ENCODE measurements around the gene ATG9A. TPM values are rescaled to one million over a fixed set of nuclear protein-coding genes. Genes with fewer than 3 reads are reported as not detected.

The ATG9A gene
- total and polyA plus RNA-seq, 7 experiments from 2014 or later: 14.0 to 66.0 (median 53.5) TPM

Other genes with a start within 250 kb of the ATG9A start
- not detected for gene FEV, start 244.5 kb downstream of the ATG9A start, total RNA-seq
- not detected for gene FEV, start 244.5 kb downstream of the ATG9A start, polyA plus RNA-seq
- not detected for gene CRYBA2, start 236.2 kb downstream of the ATG9A start, total RNA-seq
- not detected for gene CRYBA2, start 236.2 kb downstream of the ATG9A start, polyA plus RNA-seq
- gene CFAP65, start 188.1 kb downstream of the ATG9A start, total RNA-seq: not detected
- gene CFAP65, start 188.1 kb downstream of the ATG9A start, polyA plus RNA-seq: not detected
- gene IHH, start 168.7 kb downstream of the ATG9A start, total RNA-seq: under 1 TPM in 2 of 5 experiments, not detected in 3; 0.17 to 0.24 TPM
- gene IHH, start 168.7 kb downstream of the ATG9A start, polyA plus RNA-seq: not detected
- gene NHEJ1, start 68.8 kb downstream of the ATG9A start, total RNA-seq: 10 to 100 TPM; 11.4 to 24.0 (median 17.9) TPM
- 10 to 100 TPM; 24.5 to 32.7 TPM for gene NHEJ1, start 68.8 kb downstream of the ATG9A start, polyA plus RNA-seq
- gene SLC23A3, start 59.6 kb downstream of the ATG9A start, total RNA-seq: 1 to 10 TPM in 4 of 5 experiments, under 1 TPM in 1; 0.69 to 8.6 (median 3.0) TPM
- under 1 TPM in 1 of 2 donors, not detected in 1; 0.08 TPM for gene SLC23A3, start 59.6 kb downstream of the ATG9A start, polyA plus RNA-seq
- 10 to 100 TPM; 48.2 to 77.6 (median 64.5) TPM for gene CNPPD1, start 52.7 kb downstream of the ATG9A start, total RNA-seq
- 10 to 100 TPM; 48.2 to 68.7 TPM for gene CNPPD1, start 52.7 kb downstream of the ATG9A start, polyA plus RNA-seq
- 100 to 1,000 TPM in 2 of 5 experiments, 10 to 100 TPM in 3; 70.2 to 124 (median 90.9) TPM for gene RETREG2, start 51.4 kb downstream of the ATG9A start, total RNA-seq
- gene RETREG2, start 51.4 kb downstream of the ATG9A start, polyA plus RNA-seq: 10 to 100 TPM; 58.5 to 62.4 TPM
- gene ZFAND2B, start 22.9 kb downstream of the ATG9A start, total RNA-seq: 10 to 100 TPM; 50.1 to 79.5 (median 71.3) TPM
- gene ZFAND2B, start 22.9 kb downstream of the ATG9A start, polyA plus RNA-seq: 10 to 100 TPM; 72.4 to 90.7 TPM
- gene ABCB6, start 10.7 kb downstream of the ATG9A start, total RNA-seq: 10 to 100 TPM in 2 of 5 experiments, 1 to 10 TPM in 3; 4.1 to 30.2 (median 8.3) TPM
- 1 to 10 TPM in 1 of 2 donors, under 1 TPM in 1; 0.66 to 3.2 TPM for gene ABCB6, start 10.7 kb downstream of the ATG9A start, polyA plus RNA-seq
- 100 to 1,000 TPM; 117 to 287 (median 169) TPM for gene ANKZF1, start 170 bp upstream of the ATG9A start, total RNA-seq
- 10 to 100 TPM; 29.7 to 61.4 TPM for gene ANKZF1, start 170 bp upstream of the ATG9A start, polyA plus RNA-seq
- 1 to 10 TPM; 1.9 to 4.5 (median 2.7) TPM for gene GLB1L, start 15.8 kb upstream of the ATG9A start, total RNA-seq
- 1 to 10 TPM; 1.6 to 2.1 TPM for gene GLB1L, start 15.8 kb upstream of the ATG9A start, polyA plus RNA-seq
- 10 to 100 TPM; 17.4 to 35.0 (median 21.8) TPM for gene STK16, start 15.8 kb upstream of the ATG9A start, total RNA-seq
- 10 to 100 TPM; 18.8 to 24.4 TPM for gene STK16, start 15.8 kb upstream of the ATG9A start, polyA plus RNA-seq
- not detected for gene TUBA4B, start 23.6 kb upstream of the ATG9A start, total RNA-seq
- not detected for gene TUBA4B, start 23.6 kb upstream of the ATG9A start, polyA plus RNA-seq
- 100 to 1,000 TPM in 3 of 5 experiments, 10 to 100 TPM in 2; 82.9 to 260 (median 183) TPM for gene TUBA4A, start 24.3 kb upstream of the ATG9A start, total RNA-seq
- gene TUBA4A, start 24.3 kb upstream of the ATG9A start, polyA plus RNA-seq: 100 to 1,000 TPM; 145 to 336 TPM
- 100 to 1,000 TPM in 4 of 5 experiments, 10 to 100 TPM in 1; 50.8 to 134 (median 113) TPM for gene DNAJB2, start 49.7 kb upstream of the ATG9A start, total RNA-seq
- 1 to 10 TPM; 6.7 to 7.7 TPM for gene DNAJB2, start 49.7 kb upstream of the ATG9A start, polyA plus RNA-seq
- under 1 TPM in 1 of 5 experiments, not detected in 4; 0.48 TPM for gene PTPRN, start 79.8 kb upstream of the ATG9A start, total RNA-seq
- not detected for gene PTPRN, start 79.8 kb upstream of the ATG9A start, polyA plus RNA-seq
- gene RESP18, start 103.1 kb upstream of the ATG9A start, total RNA-seq: not detected
- gene RESP18, start 103.1 kb upstream of the ATG9A start, polyA plus RNA-seq: not detected
- gene DNPEP, start 158.3 kb upstream of the ATG9A start, total RNA-seq: 100 to 1,000 TPM in 1 of 5 experiments, 10 to 100 TPM in 4; 72.3 to 115 (median 73.9) TPM
- gene DNPEP, start 158.3 kb upstream of the ATG9A start, polyA plus RNA-seq: 10 to 100 TPM; 57.5 to 61.2 TPM
- 1 to 10 TPM in 1 of 5 experiments, not detected in 4; 1.5 TPM for gene DES, start 188.7 kb upstream of the ATG9A start, total RNA-seq
- not detected for gene DES, start 188.7 kb upstream of the ATG9A start, polyA plus RNA-seq
- gene SPEG, start 205.2 kb upstream of the ATG9A start, total RNA-seq: 10 to 100 TPM in 4 of 5 experiments, under 1 TPM in 1; 0.41 to 23.2 (median 15.0) TPM
- under 1 TPM; 0.26 to 0.76 TPM for gene SPEG, start 205.2 kb upstream of the ATG9A start, polyA plus RNA-seq

Measured in naive thymus-derived CD4-positive, alpha-beta T cell (primary cell).